Umbilical cord (tissue), 2 donors: ENCODE results near the gene PGAM4. TPM values are rescaled to one million over a fixed set of nuclear protein-coding genes. Genes with fewer than 3 reads are reported as not detected.
"Not testable (repeated sequence)": the region's sequence is repeated elsewhere in the genome, so short reads cannot be mapped to it uniquely, and the experiment has no call there.

ENCODE experiments used
- DNase-seq: peaks from one replicate; pipeline ENCODE4 v3.0.0-alpha.2; 2015; ENCODE audit warnings: low spot score
- total RNA-seq: library from RNA; depleted of rRNA; stranded (reverse); fragments of >200 nt; gene quantifications from one replicate; pipeline ENCODE4 v1.2.3, GENCODE V29; 2014; ENCODE audit warnings: low replicate concordance; ENCODE audit not compliant: insufficient read depth

PGAM4 gene
- total RNA-seq, 1 donor from 2014 or later, result not detected

GRCh38 chrX:77925764-77926163 lies 43.7 kb downstream of the PGAM4 start:
- DNase-seq, result no peak

- no peak for DNase-seq
These were observed 45.0 kb downstream of the PGAM4 start for GRCh38 chrX:77924320-77924859.

GRCh38 chrX:77922787-77923186 lies 46.7 kb downstream of the PGAM4 start:
- DNase-seq, result no peak

- DNase-seq, result not testable (repeated sequence)
These were observed 50.1 kb downstream of the PGAM4 start for GRCh38 chrX:77919370-77919769.

GRCh38 chrX:77918568-77918967 lies 50.9 kb downstream of the PGAM4 start:
- no peak for DNase-seq

Other genes starting within 250 kb of the PGAM4 start
- gene ATRX, start 183.4 kb downstream of the PGAM4 start, total RNA-seq, result 142 TPM
- 55.6 TPM for gene MAGT1, start 74.2 kb downstream of the PGAM4 start, total RNA-seq
- gene COX7B, start 70.2 kb downstream of the PGAM4 start, total RNA-seq, result 104 TPM
- gene ATP7A, start 58.9 kb downstream of the PGAM4 start, total RNA-seq, result 15.6 TPM
- 203 TPM for gene PGK1, start 134.6 kb upstream of the PGAM4 start, total RNA-seq
- gene TAF9B, start 170.0 kb upstream of the PGAM4 start, total RNA-seq, result 23.4 TPM